BE2C (cell line): Measurements from ENCODE around the gene ZNF280B.
"Not testable (repeated sequence)": the region's sequence is repeated elsewhere in the genome, so short reads cannot be mapped to it uniquely, and the experiment has no call there.

Source experiments
- DNase-seq: peaks from one replicate; pipeline ENCODE4 v3.0.0-alpha.2; 2020
- H3K27me3 ChIP-seq: fragments of 250-450 bp; sonication (Bioruptor Pico); 2 replicates; pipeline ENCODE4 v1.5.1; 2020; ENCODE audit warnings: mild to moderate bottlenecking
- H3K36me3 ChIP-seq: fragments of 250-450 bp; sonication (Bioruptor Pico); 2 replicates; pipeline ENCODE4 v1.5.1; 2020; ENCODE audit warnings: mild to moderate bottlenecking
- H3K4me1 ChIP-seq: fragments of 250-450 bp; sonication (Bioruptor Pico); 2 replicates; pipeline ENCODE4 v1.5.1; 2020
- H3K4me3 ChIP-seq: 2 replicates; pipeline ENCODE4 v1.5.1; 2011; ENCODE audit warnings: low read depth, low read length
- H3K9me3 ChIP-seq: fragments of 250-450 bp; sonication (Bioruptor Pico); 2 replicates; pipeline ENCODE4 v1.5.1; 2020
- TF ChIP-seq, protein P1 (sequence below): IDR thresholded peaks from 2 replicates; pipeline ENCODE4 v1.5.1; 2012; ENCODE audit warnings: mild to moderate bottlenecking, low read depth, low read length

The ZNF280B gene

DNA sequence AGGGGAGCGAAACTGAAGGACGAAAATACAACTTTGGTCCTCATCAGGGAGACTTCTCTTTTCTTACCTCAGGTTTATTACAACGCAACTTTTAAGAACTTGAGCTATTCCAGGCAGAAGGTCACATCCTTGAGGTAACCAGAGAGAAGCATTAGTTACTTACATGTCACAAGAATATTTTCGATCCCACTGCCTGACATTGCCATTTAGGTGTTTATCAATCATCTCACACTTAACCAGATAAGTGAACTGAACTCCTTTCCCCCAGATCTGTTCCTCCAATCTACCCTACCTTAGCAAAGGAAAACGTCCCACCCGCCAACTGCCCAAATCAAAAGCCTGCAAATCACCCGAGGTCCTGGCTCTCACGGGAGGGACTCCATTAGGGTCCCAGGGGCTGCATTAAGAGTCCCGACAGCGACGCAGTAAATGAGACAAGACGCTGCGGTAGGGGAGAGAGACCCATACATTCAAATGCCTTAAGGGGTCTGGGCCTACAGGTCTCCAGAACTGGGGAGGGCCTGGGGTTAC, 734 bp downstream of the ZNF280B start:
- no peaks in the 10 kb centered on the region for H3K9me3 ChIP-seq
- peaks cover 4% of the 10 kb centered on the region; the same call in 1 of the 2 replicates for H3K4me1 ChIP-seq
- TF ChIP-seq, protein P1, sequence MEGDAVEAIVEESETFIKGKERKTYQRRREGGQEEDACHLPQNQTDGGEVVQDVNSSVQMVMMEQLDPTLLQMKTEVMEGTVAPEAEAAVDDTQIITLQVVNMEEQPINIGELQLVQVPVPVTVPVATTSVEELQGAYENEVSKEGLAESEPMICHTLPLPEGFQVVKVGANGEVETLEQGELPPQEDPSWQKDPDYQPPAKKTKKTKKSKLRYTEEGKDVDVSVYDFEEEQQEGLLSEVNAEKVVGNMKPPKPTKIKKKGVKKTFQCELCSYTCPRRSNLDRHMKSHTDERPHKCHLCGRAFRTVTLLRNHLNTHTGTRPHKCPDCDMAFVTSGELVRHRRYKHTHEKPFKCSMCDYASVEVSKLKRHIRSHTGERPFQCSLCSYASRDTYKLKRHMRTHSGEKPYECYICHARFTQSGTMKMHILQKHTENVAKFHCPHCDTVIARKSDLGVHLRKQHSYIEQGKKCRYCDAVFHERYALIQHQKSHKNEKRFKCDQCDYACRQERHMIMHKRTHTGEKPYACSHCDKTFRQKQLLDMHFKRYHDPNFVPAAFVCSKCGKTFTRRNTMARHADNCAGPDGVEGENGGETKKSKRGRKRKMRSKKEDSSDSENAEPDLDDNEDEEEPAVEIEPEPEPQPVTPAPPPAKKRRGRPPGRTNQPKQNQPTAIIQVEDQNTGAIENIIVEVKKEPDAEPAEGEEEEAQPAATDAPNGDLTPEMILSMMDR, result no peak
- no peak for DNase-seq
- peaks cover 10% of the 10 kb centered on the region for H3K27me3 ChIP-seq
- peak overlapping the region; percentile 84 for H3K4me3 ChIP-seq
- no peaks in the 10 kb centered on the region for H3K36me3 ChIP-seq

DNA sequence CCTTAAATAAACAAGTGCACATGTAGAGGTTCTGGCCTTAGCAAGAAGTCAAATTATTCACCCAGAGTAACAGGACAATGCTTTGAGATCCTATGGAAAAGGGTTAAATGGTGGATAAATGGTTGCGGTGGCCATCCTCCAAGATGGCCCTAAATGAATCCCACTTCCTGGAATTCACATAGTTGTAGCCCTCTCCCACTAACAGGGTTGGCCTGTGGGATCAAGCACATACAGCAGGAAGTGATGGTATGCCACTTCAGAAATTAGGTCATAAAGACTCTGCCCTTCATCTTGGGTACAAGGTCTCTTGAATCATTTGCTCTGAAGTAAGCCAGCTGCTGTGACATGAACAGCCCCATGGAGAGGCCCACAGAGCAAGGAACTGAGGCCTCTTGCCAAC, 1.8 kb downstream of the ZNF280B start:
- DNase-seq, result no peak
- TF ChIP-seq, protein P1, result no peak
- Histone ChIP-seq H3K36me3 (no peaks in the 10 kb centered on the region), H3K27me3 (no peaks in the 10 kb centered on the region; the same call in 1 of the 2 replicates), H3K4me3 (no peak overlapping the region), H3K4me1 (peaks cover 4% of the 10 kb centered on the region; the same call in 1 of the 2 replicates), H3K9me3 (no peaks in the 10 kb centered on the region)

DNA sequence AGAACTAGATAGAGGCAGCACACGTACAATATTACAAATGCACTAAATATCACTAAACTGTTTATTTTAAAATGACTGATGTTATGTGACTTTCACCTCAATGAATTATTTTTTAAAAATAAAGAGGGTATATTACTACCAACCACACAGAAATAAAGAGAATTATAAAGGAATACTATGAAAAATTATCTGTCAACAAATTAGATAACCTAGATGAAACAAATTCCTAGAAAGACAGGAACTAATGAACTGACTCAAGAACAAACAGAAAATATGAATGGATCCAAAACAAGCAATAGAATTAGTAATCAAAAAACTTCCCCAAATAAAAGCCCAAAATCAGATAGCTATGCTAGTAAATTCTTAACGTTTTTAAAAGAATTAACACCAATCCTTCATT, 10.3 kb downstream of the ZNF280B start:
- no peak for DNase-seq
- no peaks in the 10 kb centered on the region for H3K27me3 ChIP-seq
- H3K9me3 ChIP-seq, result no peaks in the 10 kb centered on the region
- H3K4me3 ChIP-seq, result no peak overlapping the region
- TF ChIP-seq, protein P1, result no peak
- H3K36me3 ChIP-seq, result no peaks in the 10 kb centered on the region
- H3K4me1 ChIP-seq, result no peaks in the 10 kb centered on the region

DNA sequence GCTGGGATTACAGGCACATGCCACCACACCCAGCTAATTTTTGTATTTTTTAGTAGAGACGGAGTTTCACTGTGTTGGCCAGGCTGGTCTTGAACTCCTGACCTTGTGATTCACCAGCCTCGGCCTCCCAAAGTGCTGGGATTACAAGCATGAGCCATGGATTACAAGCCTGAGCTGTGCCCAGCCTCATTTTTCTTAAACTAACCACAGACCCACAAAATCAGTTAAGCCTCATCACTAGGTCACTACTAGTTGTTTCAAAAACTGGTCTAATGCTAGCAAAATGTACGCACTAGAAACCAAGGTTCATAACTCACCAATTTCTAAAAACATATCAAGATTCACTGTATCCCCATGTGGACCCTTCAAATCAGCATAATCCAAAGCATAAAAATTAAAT, 17.0 kb downstream of the ZNF280B start:
- H3K36me3 ChIP-seq, result peaks cover 13% of the 10 kb centered on the region
- not testable (repeated sequence) for H3K27me3 ChIP-seq, H3K4me3 ChIP-seq, H3K9me3 ChIP-seq, DNase-seq, H3K4me1 ChIP-seq

DNA sequence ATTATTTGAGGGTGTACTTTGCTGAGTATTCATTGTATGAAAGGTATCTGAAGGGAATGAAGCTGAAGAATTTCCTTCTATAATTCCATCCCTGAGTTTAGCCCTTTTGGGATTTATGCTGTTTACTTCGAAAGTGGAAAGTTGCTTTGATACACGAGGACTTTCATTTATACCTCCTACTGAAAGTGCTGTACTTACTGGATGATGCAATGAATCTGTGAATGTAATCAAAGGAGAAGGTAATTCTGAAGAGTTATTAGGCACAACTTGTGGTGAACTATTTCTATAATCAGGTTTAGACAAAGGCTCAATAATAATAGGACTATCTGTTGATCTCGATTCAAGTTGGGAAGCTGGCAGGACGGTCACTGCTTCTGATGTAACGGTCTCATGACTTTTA, 19.8 kb downstream of the ZNF280B start:
- no peak for DNase-seq
- no peaks in the 10 kb centered on the region for H3K4me1 ChIP-seq
- no peaks in the 10 kb centered on the region for H3K9me3 ChIP-seq
- TF ChIP-seq, protein P1, result no peak
- no peaks in the 10 kb centered on the region for H3K27me3 ChIP-seq
- H3K4me3 ChIP-seq, result no peak overlapping the region
- peaks cover 13% of the 10 kb centered on the region for H3K36me3 ChIP-seq

DNA sequence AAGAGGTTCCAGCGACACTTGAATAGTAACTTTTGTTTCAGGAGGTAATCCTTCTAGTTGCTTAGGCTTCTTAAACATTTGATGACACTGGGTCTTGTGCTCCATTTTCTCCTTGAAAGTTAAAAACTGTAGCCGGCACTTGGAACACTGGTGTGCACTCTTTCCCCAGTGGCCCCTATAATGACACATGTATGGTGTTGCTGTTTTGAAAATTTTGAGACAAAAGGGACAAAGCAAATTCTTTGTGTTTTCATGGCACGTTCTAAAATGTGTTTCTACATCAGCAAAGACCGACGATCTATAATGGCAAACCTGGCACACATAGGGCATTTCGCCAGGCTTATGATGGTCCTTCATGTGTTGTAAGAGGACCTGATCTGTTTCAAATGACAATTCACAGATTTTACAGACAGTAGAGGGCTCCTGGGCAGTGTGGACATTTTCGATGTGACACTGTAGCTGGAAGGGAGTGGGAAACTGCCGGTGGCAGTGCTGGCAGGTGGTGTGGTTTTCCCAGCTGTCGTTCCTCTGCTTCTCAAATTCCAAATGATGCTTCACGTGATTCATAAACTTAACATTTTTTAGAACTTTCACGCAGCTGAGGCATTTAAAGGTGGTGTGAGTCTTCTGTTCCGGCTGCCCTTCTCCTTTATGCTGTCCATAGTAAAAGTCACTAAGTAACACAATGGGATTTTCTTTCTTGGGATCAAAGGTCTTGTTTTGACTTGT, 20.5 kb downstream of the ZNF280B start:
- TF ChIP-seq, protein P1, result no peak
- no peaks in the 10 kb centered on the region for H3K9me3 ChIP-seq
- H3K4me1 ChIP-seq, result no peaks in the 10 kb centered on the region
- no peaks in the 10 kb centered on the region for H3K27me3 ChIP-seq
- no peak overlapping the region for H3K4me3 ChIP-seq
- peaks cover 13% of the 10 kb centered on the region for H3K36me3 ChIP-seq
- DNase-seq, result no peak
